Myocyte (in vitro differentiated cells): ENCODE data around the gene RALGAPA2. TPM values are rescaled to one million over a fixed set of nuclear protein-coding genes. Genes with fewer than 3 reads are reported as not detected.

Experiments
- DNase-seq: peaks from one replicate; pipeline ENCODE4 v3.0.0-alpha.2; 2012; ENCODE audit warnings: low read depth
- total RNA-seq: library from RNA; depleted of rRNA; stranded (reverse); fragments of >200 nt; gene quantifications from 2 replicates; pipeline ENCODE4 v1.2.3, GENCODE V29; 2014

The RALGAPA2 gene
- total RNA-seq, 1 donor from 2014 or later: 13.9 TPM

DNA sequence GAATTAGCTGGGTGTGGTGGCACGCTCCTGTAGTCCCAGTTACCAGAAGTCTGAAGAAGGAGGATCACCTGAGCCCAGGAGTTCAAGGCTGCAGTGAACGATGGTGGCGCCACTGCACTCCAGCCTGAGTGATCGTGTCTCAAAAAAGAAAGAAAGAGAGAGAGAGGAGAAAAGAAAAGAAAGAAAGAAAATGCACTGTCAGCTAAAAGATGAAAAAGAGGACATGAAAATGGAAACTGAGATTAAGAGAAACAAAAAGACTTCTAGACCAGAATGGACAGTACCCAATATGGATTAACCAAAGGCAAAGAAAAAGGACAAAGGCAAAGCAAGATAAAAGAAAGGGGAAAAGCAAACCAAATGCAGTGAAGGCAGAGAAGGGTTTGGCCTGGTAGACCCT lies 9.0 kb upstream of the RALGAPA2 start:
- no peak for DNase-seq

DNA sequence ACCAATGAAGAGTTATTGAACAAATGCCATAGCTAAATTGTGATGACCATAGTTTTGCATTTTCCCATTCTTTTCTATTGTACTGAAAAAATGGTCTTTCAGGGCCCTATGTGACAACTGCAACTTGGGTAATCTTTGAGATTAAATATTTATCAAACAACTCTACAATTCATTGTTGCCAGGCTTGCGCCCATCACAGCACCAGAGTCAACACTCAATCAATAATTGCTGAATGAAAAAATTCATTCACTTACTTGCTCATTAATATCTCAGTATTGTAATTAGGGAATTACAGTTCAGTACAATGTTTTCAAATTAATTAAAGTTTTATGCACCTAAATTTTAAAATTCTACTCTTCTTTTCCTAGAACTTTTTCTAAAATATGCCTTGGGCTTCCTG lies 7.7 kb upstream of the RALGAPA2 start:
- DNase-seq: no peak

DNA sequence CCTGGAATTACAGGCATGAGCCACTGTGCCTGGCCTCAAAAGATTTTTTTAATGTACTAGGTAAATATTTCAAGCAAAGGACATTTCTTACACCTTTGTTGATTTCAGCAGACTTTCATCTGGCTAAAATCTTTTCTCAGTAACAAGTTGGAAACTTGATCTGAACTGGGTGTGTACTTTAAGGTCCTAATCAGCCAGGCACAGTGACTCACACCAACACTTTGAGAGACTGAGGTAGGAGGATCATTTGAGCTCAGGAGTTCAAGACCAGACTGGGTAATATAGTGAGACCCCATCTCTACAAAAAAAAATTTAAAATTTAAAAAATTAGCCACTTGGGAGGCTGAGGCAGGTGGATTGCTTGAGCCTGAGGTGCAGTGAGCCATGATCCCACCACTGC lies 7.0 kb upstream of the RALGAPA2 start:
- DNase-seq: no peak

DNA sequence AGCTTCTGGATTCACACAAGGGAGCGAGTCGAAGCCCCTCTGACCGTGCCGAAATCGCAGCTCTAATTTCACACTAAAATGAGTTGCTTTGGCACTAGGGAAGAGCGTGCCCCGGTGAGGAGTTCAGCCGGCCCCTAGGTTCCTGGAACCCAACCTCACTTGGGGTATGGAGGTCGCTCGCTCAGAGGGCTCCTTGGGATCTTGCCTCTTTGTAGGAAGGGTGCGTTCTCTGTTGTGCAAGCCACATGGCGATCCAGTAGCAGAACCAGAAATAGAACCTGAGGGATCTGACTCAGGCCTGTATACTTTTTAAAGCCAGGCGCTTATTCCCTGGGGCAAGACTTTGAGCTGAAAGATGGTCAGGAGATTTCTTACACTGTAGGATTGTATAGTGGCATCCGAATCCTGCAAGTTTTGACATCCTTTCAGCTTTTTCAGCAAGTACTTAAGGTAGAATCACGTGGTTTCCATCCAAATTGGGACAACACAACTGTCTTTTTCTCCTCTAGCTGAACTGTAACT lies 861 bp upstream of the RALGAPA2 start:
- peak; percentile 43 for DNase-seq

DNA sequence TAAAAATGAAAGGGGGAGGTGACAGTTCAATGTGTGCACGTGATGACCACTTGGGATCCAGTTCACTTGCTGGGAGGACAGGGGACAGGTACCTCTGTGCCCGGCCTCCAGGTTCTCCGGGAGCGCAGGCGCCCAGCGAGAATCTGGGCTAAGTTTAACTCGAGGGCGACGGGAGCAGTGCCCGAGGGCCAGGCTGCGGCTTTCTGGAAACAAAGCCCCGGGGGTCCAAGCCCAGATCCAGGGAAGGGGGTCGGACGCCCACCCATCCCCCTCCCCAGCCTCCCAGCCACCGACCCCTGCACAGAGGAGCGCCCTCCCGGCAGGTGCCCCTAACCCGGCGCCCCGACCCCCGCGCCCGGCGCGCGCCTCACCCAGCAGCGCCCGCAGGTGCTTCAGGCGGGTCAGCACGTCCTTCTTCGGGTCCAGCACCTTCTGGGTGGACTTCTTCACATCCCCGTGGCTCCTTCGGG lies 405 bp downstream of the RALGAPA2 start:
- peak; percentile 9 for DNase-seq

DNA sequence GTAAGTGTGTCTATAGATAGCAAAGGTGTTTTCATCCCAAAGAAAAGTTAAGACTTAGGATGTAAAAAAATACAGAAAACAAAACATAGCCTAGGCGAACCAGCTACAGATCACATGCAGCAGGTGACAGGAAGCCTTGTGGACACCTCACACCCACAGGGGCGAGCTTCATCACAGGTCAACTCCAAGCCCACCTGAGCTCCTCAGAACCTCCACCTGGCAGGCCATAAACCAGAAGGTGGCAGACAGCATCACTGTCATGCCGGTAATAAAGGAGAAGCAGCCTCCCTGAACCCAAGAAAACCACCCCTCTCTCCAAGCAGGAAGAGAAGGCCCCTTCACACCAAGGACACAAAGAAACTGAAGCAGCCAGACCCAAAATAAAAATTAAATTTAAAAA lies 1.0 kb downstream of the RALGAPA2 start:
- no peak for DNase-seq

DNA sequence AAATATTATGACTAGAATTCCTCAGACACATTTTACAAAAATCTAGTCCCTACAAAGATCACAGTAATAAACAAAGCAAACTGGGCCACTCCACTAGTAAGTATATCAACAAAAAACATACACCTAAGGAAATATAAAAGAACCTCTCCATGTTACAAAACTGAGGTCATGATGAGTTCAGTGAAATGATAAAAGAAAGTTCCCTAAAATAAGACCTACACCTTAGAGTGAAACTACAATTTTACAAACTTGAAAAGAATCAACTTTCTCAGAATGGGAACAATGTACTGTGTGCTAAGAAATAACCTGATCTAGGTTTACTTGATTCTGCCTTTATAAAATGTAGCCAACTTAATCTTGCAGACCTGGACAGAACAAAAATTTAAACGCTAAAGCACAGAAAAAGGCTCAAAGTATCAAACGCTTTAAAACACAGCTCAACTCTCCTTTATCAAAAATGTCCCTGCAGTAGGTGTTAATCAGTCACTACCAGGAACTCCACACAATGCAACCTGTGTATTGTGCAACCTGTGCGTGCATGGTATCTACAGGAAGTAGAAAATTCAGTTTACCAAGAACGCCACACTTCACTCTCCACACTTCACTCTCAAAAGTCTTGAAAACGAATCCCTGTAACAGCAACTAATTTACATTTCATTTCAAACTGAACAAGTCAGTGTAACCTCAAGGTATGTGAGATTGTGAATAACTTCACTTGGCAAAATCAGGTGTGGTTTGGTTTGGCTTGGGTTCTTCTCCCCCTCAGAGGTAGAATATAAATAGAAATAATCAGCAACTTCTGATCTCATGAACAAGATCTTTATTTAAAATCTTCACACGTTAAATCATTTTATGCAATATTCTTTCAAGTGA lies 1.8 kb downstream of the RALGAPA2 start:
- no peak for DNase-seq

DNA sequence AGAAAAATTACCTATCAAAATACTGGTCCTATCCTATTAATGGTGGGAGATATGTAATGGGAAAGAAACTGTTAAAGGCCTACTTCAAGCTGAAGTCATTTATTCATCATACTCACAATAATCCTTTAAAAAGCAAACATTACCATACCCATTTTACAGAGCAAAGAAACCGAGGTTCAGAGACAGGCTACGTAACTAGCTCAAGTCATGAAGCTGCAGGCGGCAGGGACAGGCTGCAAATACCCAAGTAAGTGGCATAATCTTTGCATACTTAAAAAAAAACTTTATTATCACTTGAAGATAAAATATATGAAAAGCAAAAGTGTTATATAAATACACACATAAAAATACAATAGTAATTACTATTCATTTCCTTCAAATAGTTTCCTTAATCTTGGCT lies 2.6 kb downstream of the RALGAPA2 start:
- DNase-seq: no peak

DNA sequence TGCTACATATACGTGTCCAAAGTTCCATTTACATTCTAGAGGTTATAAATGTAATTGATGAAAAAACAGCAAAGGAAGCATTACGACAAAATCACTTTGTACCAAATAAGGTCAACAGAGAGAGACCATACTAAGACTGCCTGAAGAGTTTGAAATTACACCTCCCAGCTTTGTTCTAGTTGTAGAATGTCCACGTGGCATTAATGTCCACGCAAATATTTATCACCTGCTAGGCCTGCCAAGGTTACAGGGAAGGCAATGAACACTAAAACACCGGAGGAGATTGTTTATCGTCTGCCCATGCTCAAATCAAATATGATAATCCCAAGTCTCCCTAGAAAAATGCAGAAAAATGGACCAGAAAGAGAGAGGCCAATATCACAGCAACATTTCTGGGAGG lies 6.2 kb downstream of the RALGAPA2 start:
- DNase-seq: no peak

DNA sequence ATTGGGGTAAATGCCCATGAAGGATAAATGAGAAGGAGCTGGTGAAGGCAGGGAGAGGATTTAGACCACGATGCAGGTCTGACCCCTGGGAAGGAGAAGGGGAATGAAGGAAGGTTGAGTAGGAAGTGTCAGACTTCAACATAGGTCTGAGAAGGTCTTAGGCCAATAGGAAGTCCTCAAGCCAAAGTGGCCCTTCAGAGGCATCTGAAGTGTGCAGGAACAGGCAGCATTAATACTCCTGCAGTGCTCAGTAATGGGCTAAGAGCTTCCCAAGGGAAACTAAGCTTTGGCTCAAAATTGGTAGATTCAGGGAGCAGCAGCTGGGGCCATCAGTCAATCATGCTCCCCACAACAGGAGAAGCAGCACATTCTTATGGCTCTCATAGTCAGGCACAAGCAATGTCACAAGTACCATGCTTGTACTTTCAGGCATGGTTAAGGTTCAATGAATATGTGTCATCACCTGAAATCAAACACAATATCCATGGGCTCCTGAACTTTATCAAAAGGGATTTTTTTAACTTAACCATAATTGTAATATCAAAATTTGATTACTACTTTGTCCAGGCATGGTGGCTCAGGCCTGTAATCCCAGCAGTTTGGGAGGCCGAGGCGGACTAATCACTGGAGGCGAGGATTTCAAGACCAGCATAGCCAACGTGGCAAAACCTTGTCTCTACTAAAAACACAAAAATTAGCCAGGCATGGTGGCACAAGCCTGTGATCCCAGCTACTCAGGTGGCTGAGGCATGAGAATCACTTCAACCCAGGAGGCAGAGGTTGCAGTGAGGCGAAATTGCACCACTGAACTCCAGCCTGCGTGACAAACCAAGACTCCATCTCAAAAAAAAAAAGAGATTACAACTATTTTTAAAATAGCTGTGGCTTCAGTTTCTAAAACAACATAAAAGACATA lies 9.9 kb downstream of the RALGAPA2 start:
- peak; percentile 62 for DNase-seq

DNA sequence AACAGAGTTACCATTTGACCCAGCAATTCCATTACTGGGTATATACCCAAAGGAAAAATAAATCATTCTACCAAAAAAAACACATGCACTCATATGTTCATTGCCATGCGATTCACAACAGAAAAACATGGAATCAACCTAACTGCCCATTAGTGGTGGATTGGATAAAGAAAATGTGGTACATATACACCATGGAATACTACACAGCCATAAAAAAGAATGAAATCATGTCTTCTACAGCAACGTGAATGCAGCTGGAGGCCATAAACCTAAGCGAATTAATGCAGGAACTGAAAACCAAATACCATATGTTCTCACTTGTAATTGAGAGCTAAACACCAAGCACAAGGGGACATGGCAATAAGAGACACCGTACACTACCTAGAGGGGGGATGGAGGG lies 12.5 kb downstream of the RALGAPA2 start:
- no peak for DNase-seq

DNA sequence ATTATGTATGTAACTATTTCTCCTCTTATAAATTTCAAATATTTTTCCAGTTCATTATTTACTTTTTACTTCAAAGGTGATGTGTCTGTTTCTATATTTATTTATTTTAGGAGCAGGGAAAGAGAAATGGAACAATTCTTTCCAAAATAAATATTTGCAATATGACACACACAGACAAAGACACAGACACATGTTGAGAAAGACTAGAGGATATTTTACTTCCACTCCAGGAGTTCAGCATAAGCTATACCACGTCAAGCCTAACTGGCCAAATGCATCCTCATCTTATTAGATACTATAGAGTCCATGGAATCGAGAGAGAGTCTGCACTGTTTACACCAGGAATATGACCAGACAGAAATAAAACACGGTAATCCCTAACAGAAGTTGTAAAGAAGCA lies 13.3 kb downstream of the RALGAPA2 start:
- no peak for DNase-seq

DNA sequence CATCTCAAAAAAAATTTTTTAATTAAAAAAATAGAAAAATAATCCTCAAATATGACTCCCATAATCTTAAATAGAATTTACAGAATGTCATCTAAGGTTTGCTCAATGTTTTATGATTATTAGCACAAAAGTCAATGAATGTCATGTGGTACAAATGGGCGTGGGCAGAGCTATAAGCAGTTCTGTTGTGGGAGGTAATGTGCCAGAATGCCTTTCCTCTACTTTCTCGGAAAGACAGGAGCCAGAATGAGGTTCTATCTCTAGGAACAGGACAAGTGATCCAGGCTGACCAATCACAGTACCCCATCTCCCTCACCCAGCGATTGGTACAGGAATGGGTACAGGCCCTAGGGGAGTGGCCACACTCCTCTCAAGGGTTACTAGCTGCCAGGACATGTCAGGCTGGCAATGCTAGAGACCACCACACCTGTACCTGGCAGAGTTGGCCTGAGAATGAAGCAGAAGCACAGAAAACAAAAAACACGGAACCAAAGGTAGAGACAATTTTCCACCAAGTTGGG lies 15.1 kb downstream of the RALGAPA2 start:
- DNase-seq: no peak

DNA sequence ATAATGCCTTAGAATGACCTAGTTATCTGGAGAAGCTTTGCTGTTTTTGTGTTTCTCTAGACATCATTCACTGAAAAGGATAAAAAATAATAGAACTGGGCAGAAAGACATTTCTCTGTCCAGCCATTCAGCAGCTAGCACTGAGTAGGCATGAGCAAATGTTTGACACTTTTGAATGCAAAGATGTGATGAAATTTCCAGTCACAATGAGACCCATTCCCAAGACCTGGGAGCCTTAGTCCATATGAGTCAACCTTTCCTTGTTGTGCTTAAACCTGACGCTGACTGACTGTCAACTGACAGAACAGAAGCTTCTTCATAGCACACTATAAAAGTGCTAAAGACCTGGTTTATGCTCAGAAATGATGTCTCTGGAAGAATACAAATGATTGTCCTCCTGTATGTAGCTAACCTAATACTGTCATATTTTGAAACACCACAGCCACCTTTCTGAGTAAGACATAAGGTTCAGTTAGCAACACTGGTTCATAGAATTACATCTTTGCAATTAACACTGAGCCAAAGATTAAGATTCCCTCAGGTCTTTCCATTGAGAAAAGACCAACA lies 17.1 kb downstream of the RALGAPA2 start:
- no peak for DNase-seq

DNA sequence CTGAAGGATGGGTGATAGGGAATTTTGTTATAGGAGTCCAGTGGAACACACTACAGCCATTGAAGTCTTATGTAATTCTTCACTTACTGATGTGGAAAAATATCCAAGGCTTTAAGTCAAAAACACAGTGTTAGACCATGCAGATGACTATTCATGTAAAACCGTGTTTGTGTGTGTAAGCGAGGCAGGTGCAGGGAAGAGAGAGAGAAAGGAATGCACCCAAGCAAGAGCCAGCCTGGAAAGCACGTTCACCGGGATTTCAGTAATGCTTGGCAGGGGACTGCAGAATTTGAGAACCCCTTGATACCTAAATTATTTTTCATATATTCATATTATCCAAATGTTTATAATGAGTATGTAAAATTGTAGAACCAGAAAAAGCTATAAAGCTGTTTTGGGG lies 17.9 kb downstream of the RALGAPA2 start:
- DNase-seq: no peak

DNA sequence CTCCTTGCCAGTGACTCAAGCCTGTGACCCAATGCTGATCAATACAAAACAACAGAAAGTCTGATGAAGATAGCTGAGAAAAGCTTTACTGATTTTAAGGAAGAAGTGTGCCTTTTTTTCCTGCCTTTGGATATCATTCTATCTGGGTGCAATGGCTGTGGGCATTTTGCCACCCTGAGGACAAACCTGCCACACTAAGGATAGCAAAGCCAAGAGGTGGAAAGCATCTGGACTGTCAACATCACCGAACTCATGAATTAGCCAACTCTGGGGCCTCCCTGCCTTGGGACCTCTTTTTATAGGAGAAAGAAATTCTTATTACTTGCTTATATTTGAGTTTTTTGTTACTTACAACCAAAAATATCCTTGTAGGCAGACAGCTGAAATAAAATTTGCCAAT lies 19.9 kb downstream of the RALGAPA2 start:
- no peak for DNase-seq

DNA sequence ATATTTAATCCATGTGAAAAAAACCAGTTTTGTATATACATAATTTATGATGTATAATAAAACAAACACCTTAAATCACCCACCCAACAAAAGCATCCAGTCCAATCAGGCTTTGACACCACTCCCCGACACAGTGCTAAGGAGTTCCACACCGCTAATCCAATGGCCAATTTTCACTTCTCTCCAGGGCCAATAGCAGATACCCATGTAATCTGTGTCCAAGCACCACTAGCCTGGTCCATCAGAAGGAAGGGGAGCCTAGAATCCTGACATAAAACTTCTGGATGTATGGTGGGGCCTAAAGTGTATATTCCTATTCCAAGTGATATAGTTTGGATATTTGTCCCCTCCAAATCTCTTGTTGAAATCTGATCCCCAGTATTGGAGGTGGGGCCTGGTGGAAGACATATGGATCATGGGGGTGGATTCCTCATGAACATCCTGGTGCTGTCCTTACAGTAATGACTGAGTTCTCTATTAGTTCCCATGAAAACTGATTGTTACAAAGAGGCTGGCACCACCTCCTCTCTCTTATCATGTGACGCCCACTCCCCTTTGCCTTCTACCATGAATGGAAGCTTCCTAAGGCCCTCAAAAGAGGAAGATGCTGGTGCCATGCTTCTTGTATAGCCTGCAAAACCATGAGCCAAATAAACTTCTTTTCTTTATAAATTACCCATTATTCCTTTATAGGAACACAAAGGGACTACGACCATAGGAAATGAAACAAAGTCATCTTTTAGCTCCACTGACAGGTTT lies 20.8 kb downstream of the RALGAPA2 start:
- DNase-seq: no peak

DNA sequence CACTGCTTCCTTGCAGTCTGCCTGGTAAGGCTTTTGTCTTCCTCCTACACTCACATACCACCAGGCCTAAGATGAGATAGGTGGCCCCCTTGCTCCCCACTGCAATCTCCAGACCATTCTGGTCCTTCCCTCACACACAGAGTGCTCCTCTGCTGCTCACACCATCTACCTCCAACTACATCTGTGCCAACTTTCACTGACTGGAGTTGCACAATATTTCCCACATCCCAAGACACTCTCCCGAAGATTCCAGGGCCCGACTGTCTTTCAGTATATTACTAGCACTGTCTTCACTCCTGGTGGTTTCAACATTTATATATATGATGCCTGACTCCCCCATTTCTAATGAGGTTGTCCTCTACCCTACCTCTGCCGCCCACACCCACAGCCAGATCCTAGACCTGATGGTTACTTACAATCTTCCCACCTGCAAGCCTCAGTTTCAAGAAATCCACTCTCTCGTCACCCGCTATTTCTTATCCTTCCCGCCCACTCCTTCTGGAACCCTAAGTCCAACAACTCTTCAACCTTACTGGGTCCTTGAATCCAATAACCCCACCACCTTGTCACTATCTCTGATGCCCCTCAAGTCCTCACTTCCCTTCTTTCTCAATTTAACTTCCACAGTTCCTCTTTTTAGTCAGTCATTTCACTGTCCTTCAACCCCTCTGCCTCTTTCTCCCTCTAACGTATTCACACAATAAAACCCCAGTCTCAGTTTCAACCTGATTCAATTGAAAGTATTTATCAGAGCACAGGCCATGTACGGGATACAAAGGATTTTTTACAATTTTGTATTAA lies 21.6 kb downstream of the RALGAPA2 start:
- no peak for DNase-seq

DNA sequence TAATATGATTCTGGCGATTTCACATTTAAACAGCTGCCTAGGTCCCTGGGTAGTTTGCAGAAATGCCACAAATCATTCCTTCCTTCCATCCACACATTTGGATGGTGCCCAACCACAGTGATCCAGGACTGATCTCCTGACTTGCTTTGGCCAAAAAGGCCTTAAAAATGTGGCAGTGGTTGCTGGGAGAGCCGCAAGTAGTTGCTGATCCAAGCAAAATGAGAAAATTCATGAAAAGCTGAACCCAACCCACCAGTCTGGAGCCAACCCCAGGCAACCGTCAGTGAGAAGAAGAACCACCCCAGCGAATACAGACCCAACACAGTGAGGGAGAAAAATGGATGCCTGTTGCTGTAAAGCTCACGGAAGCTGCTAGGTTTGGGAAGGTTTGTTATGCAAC lies 25.1 kb downstream of the RALGAPA2 start:
- no peak for DNase-seq

DNA sequence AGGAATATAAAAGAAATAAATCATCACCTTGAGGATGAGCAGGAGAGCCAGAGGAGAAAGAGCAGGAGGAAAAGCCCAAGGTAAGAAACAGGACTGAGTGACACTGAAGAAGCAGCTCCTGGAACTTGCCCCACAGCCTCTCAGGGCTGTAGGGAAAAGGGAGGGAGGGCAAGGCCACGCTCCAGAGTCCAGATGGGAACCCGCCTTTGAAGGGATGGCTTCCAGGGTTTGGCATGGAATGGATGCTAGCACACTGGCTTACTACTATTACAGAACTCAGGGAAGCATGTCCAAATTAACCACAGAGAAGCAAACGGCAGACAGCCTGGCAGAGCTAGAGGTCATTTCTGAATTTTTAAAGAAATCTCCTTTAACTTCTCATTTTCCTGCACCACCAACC lies 26.8 kb downstream of the RALGAPA2 start:
- no peak for DNase-seq
